HG02798 (cell line): ENCODE measurements around the gene UQCR10.
"Not testable (repeated sequence)": the region's sequence is repeated elsewhere in the genome, so short reads cannot be mapped to it uniquely, and the experiment has no call there.

Source experiments
- ATAC-seq: cut with Tn5 transposase; IDR thresholded peaks from one replicate; pipeline ENCODE4 v1.9.1; 2021; ENCODE audit warnings: mild to moderate bottlenecking; ENCODE audit not compliant: unreplicated experiment, poor library complexity

UQCR10 gene

GRCh38 chr22:29735416-29735815, 31.8 kb upstream of the UQCR10 start:
- no peak for ATAC-seq

DNA sequence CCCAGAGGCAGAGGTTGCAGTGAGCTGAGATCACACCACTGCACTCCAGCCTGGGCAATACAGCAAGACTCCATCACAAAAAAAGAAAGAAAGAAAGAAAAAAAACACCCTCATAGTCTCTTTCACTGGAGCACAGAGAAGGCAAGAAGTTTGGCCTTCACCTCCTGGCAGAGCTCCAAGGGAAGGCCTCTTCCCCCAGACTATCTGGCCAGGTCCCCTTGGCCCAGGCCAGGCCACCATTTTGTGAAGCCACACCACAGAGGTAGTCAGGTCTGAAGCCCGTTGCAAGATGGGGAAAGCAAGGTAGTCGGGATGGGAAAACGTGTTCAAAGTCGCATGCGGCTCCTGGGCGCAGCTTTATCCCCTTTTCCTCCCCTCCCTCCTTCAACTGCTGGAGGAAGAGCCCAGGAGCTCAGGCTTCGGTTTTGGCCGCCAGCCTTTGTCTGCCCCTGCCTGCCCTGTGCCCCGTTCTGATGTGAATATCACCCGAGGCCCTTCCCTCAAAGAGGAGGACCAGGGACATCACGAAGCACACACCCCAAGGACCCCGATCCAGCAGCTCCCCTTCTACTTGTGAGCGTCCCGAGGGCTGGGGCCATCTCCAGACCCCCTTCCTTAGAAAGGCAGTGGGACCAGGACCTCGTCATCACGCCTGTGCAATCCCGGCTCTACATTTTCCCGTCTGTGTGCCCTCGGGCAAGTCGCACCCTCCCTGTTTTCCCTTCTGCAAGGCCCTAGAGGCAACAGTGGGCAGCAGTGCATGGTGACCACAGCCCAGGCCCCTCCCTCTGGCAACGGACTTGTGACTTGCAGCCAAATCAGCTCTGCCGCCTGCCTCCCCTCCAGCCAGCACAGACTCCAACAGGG, 29.7 kb upstream of the UQCR10 start:
- ATAC-seq, result no peak

- ATAC-seq, result no peak
Measured at GRCh38 chr22:29738118-29738815, 28.9 kb upstream of the UQCR10 start.

DNA sequence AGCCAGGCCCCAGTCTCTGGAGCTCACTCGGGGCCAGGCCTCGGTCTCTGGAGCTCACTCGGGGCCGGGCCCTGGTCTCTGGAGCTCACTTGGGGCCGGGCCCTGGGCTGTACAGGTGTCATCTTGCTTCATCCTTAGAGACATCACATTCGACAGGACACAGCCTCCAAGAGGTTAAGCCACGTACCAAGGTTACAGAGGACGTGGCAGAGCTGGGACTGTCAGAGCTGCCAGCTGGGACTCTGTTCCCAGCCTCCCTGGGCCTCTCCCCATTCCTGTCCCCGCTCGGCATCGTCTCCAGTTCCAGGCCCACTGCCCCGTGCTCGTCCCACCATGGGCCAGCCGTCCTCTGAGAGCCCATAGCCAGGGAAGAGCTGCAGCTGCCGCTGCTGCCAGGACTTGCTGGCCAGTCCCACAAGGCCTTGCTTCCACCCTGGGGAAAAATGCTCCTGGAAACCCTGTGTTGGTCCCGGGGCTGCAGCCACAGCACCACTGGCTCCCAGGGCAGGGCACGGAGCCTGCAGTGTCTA, 27.8 kb upstream of the UQCR10 start:
- ATAC-seq, result no peak

GRCh38 chr22:29740216-29740615, 27.0 kb upstream of the UQCR10 start:
- no peak for ATAC-seq

GRCh38 chr22:29741926-29742325, 25.2 kb upstream of the UQCR10 start:
- no peak for ATAC-seq

GRCh38 chr22:29742326-29742725, 24.8 kb upstream of the UQCR10 start:
- ATAC-seq, result no peak

- ATAC-seq, result no peak
Measured at GRCh38 chr22:29744902-29745301, 22.3 kb upstream of the UQCR10 start.

DNA sequence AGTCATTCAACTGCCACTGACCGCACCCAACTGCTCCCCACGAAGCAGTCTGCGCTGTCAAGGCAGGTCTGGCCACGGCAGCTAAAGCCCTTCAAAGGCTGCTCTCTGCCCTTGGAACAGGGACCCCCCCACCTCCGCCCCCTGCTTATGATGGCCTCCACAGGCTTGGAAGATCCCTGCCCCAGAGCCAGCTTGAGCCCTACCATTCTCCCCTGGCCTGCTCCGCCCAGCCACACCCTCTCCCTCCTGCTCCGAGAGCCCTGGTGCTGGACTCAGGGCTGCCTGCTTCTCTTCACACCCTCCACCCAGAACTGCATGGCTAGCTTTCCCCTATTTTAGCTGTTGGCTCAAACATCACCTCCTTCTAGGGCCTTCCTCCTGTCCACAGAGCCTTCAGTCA, 19.3 kb upstream of the UQCR10 start:
- ATAC-seq, result no peak

- ATAC-seq, result no peak
Measured at GRCh38 chr22:29748248-29748893, 18.8 kb upstream of the UQCR10 start.

DNA sequence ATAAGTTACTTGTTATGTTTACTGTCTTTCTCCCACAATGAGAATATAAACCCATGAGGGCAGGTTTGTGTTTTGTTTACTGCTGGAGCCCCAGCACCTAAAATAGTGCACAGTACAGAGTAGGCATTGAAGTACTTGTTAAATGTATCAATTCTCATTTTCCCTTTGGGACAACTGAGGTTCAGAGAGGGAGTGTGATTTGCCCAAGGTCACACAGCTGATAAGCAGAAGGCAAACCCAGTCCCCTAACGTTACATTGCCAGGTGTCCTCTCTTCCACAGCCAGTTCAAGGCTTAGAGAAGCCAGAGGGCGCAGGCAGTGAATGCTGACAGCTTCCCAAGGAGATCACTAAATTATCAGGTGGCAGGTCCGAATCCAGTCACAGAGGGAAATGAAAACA, 17.1 kb upstream of the UQCR10 start:
- no peak for ATAC-seq

- ATAC-seq, result no peak
Measured at GRCh38 chr22:29750559-29751538, 16.3 kb upstream of the UQCR10 start.

DNA sequence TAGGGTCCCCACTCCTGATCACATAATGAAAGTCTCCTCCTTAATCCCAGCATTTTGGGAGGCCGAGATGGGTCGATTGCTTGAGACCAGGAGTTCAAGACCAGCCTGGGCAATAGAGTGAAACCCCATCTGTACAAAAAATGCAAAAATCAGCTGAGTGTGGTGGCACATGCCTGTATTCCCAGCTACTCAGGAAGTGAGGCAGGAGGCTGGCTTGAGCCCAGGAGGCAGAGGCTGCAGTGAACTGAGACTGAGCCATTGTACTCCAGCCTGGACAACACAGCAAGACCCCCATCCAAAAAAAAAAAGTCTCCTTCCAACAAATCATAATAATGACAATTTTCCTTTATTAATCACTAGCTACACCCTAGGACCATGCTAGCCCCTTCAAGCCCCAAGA, 15.5 kb upstream of the UQCR10 start:
- no peak for ATAC-seq

- no peak for ATAC-seq
Measured at GRCh38 chr22:29753808-29754657, 13.1 kb upstream of the UQCR10 start.

DNA sequence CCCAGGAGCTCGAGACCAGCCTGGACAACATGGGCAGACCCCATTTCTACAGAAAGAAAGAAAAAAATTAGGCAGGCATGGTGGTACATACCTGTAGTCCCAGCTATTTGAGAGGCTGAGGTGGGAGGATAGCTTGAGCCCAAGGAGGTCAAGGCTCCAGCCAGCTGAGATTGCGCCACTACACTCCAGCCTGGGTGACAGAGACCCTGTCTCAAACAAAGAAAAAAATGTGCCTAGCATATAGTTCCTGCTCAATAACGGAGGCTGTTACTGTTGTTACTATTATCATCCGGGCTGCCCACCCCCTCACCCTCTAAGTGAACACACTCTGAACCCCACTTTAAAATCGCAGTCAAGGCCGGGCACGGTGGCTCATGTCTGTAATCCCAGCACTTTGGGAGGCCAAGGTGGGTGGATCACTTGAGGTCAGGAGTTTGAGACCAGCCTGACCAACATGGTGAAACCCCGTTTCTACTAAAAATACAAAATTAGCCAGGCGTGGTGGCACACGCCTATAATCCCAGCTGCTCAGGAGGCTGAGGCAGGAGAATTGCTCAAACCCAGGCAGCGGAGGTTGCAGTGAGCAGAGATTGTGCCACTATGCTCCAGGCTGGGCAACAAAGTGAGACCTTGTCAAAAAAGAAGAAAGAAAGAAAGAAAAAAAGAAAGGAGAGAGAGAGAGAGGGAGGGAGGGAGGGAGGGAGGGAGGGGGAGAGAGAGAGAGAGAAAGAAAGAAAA, 12.3 kb upstream of the UQCR10 start:
- ATAC-seq, result not testable (repeated sequence)

- ATAC-seq, result no peak
Measured at GRCh38 chr22:29755889-29756288, 11.3 kb upstream of the UQCR10 start.

GRCh38 chr22:29756341-29756740, 10.8 kb upstream of the UQCR10 start:
- ATAC-seq, result no peak

GRCh38 chr22:29757096-29757495, 10.1 kb upstream of the UQCR10 start:
- ATAC-seq, result no peak
